ENCODE results near the gene TMBIM1.
"Not testable (repeated sequence)": the region's sequence is repeated elsewhere in the genome, so short reads cannot be mapped to it uniquely, and the experiment has no call there.

The TMBIM1 gene

DNA sequence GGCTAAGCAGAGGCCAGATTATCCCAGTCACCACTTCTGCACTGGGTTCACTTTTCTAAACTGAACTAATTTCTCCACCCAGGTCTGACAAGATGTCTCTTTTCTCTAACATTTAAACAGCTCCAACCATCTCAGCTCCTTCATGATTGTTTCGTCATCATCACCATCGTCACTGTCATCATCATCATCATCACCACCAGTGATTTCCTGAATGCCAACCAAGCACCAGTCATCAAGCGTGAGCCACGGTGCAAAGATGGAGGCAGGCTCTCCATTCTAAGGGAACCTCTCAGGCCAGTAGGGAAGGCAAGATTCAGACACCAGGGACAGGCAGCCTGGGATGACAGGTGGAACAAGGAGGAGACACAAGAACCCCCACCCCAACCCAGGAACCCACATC lies 25.5 kb upstream of the TMBIM1 start:
- no peak for DNase-seq

GRCh38 chr2:218317303-218317630 lies 25.0 kb upstream of the TMBIM1 start:
- no peak for DNase-seq

DNA sequence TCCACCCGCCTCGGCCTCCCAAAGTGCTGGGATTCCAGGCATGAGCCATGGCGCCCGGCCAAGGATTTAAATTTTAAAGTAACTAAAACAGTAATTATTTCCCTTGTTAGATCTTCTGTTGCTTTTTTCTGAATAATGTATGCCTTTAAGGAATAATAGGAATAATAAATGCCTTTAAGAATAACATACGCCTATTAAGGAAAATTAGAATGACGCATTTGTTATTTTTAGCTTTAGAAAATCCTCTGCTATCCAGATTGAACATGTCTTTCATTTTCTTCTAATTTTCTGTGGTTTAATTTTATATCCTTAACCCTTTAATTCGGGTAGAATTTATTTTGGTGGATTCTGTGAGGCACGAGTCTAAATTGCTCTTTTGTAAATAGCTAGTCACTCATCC lies 23.1 kb upstream of the TMBIM1 start:
- DNase-seq: no peak

DNA sequence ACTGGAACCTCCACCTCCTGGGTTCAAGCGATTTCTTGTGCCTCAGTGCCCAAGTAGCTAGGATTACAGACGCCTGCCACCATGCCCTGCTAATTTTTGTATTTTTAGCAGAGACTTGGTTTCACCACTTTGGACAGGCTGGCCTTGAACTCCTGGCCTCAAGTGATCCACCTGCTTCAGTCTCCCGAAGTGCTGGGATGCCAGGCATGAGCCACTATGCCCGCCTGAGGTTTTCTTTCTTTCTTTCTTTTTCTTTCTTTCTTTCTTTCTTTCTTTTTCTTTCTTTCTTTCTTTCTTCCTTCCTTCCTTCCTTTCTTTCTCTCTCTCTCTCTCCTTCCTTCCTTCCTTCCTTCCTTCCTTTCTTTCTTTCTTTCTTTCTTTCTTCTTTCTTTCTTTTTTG lies 22.5 kb upstream of the TMBIM1 start:
- DNase-seq: not testable (repeated sequence)

DNA sequence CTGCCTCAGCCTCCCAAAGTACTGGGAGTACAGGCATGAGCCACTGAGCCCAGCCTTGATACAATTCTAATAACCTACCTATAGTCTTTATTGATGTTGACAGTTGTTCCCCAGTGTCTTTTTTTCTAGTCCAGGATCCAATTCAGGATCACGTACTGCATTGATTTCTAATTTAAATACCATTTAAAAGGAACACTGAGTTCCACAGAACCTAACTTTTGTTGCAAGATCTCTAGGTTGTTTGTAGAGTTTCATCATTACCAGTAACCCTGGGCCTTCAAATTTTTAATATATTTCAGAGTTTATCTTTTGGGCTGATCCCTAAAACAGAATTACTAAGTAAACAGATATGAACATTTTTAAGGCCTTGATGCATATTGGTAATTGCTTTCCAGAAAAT lies 21.1 kb upstream of the TMBIM1 start:
- no peak for DNase-seq

DNA sequence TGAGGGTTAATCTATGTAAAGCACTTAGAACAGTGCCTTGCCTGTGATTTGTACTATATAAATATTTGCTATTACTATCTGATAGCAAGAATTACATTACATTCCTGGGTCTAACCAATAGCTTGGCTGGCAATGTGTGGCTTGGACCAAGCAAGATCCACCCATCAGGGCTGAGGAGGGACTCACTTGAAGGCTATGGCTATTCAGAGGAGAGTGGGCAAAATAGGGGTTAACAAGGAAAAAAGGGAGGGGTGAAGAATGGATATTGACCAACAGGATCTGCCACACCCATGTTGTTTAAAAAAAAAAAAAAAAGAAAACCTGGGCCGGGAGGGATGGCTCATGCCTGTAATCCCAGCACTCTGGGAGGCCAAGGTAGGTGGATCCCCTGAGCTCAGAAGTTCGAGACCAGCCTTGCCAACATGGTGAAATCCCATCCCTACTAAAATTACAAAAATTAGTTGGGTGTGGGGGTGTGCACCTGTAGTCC lies 20.0 kb upstream of the TMBIM1 start:
- DNase-seq: no peak

DNA sequence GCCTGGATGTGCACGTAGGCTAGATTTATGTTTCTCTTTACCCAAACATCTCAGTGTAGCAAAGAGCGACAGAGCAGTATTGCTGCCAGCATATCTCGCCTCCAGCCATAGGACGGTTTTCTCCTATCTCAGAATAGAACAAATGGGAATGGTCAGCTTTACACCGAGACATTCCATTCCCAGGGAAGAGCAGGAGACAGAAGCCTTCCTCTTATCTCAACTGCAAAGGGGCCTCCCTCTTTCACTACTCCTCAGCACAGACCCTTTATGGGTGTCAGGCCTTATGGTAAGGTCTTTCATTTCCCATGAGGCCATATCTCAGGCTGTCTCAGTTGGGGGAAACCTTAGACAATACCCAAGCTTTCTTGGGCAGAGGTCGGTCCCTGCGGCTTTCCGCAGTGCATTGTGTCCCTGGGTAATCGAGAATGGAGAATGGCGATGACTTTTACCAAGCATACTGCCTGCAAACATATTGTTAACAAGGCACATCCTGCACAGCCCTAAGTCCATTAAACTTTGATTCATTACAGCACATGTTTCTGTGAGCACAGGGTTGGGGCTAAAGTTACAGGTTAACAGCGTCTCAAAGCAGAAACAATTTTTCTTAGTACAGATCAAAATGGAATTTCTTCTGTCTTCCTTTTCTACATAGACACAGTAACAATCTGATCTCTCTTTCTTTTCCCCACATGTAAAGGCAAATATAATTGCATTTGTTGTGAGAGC lies 19.4 kb upstream of the TMBIM1 start:
- DNase-seq: not testable (repeated sequence)

DNA sequence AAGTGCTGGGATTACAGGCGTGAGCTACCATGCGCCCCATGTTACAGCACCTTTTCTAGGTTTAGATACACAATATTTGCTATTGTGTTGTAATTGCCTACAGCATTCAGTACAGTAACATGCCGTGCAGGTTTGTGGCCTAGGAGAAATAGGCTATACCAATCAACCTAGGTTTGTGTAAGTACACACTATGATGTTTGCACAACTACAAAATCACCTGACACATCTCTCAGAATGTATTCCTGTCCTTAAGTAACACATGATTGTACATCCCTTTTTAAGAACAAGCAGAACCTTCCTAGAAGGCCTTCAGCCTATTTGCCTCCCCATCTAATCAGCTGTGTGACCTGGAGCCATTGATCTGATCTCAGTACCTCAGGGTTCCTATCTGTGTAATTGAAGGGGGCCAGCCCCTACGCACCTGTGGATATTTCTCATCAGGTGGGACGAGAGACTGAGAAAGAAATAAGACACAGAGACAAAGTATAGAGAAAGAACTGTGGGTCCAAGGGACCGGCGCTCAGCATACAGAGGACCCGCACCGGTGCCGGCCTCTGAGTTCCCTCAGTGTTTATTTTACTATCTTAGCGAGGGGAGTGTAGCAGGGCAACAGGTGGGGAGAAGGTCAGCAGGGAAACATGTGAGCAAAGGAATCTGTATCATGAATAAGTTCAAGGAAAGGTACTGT lies 18.7 kb upstream of the TMBIM1 start:
- no peak for DNase-seq

- no peak for DNase-seq
Measured at GRCh38 chr2:218307415-218308090, 15.2 kb upstream of the TMBIM1 start.

GRCh38 chr2:218306184-218306920 lies 14.0 kb upstream of the TMBIM1 start:
- DNase-seq: no peak

- no peak for DNase-seq
Measured at GRCh38 chr2:218305383-218305782, 13.1 kb upstream of the TMBIM1 start.

DNA sequence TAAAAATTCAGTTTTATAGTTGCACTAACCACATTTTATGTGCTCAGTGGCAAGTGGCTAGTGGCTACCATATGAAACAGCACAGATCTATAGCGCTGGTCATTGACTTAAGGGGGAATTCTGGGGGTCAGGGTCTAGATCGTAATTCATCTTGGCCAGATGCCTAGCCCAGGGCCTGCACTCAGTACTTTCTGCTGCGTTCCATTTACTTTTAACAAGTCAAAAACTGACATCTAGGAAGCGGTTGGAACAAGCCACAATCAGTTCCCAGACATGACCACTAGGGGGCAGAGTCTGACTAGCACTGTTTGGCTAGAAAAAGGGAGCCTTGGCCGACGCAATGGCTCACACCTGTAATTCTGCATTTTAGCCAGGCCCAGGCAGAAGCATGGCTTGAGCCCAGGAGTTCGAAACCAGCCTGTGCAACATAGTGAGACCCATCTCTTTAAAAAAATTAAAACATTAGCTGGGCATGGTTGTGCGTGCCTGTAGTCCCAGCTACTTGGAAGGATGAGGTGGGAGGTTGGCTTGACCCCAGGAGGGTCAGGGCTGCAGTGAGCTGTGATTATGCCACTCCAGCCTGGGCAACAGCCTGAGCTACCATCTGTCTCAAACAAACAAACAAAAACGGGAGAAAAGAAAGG lies 9.0 kb upstream of the TMBIM1 start:
- DNase-seq: peak; percentile 89

- no peak for DNase-seq
Measured at GRCh38 chr2:218300141-218300540, 7.8 kb upstream of the TMBIM1 start.

GRCh38 chr2:218298314-218298875 lies 6.1 kb upstream of the TMBIM1 start:
- no peak for DNase-seq

GRCh38 chr2:218296847-218297246 lies 4.5 kb upstream of the TMBIM1 start:
- no peak for DNase-seq

DNA sequence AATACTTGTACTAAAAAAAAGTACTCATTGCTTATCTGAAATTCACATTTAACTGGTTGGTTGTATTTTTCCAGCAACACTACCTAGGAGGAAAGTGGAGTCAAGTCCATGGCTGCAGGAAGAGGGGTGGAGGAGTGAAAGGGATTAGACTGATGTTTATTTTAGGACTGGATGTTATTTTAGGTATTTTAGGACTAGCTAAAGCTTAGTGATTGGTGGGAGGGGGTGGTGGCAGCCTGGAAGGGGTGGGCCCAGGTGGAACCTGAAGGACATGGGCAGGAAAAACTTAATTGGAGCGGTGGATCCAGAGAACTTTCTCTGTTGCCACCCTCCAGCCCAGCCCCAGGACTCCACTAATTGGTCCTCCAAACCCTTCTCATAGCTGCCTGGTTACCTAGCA lies 3.9 kb upstream of the TMBIM1 start:
- no peak for DNase-seq

- no peak for DNase-seq
Measured at GRCh38 chr2:218295029-218295428, 2.7 kb upstream of the TMBIM1 start.

DNA sequence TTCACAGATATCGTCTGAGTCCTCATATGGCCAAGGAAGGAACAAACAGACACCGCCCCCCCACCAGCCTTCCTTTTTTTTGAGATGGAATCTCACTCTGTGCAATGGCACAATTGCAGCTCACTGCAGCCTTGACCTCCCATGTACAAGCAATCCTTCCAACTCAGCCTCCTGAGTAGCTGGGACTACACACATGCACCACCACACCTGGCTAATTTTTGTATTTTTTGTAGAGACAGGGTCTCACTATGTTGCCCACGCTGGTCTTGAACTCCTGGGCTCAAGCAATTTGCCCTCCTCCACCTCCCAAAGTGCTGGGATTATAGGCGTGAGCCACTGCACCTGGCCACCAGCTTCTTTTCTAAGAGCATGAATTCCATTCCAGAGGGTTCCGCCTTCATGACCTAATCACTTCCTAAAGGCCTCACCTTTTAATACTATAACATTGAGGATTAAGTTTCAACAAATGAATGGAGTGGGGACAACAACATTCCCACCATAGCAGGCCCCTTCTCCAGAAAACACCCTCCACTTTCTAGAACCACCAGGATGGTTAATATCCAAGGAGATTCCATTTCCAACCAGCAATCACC lies 2.2 kb upstream of the TMBIM1 start:
- no peak for DNase-seq

DNA sequence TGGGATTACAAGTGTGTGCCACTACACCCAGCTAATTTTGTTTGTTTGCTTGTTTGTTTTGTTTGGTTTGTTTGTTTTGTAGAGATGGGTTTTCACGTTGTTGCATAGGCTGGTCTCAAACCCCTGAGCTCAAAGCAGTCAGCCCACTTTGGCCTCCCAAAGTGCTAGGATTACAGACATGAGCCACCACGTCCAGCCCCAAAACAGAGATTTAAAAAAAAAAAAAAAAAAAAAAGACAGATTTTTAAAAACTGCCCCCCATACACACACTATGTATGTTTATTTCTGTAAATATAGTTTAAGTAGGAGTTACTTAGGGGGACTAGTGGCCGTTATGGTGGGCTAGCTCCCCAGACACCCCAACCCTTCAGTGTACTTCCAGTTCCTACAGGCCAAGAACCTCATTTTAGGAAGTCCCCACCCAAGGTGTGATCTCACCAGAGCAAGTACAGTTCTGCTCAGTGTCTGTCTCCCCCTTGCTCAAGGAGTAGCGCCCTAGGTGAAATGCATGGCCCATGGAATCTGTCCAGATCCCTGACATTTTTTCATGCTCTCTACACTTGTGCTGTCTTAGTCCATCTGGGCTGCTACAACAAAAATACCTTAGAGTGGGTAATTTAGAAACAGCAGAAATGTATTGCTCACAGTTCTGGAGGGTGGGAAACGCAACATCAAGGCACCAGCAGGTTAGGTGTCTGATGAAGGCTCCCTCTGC lies 1.6 kb upstream of the TMBIM1 start:
- no peak for DNase-seq

- no peak for DNase-seq
Measured at GRCh38 chr2:218291318-218292047, 820 bp downstream of the TMBIM1 start.

All from stimulated activated CD4-positive, alpha-beta T cell treated with anti-CD3 and anti-CD28 coated beads, Interleukin-1b, Interleukin-23, amount 100 ng/mL, for 48 hours (primary cell).